HepG2 (cell line): ENCODE results near the gene MYADML2. TPM values are rescaled to one million over a fixed set of nuclear protein-coding genes. Genes with fewer than 3 reads are reported as not detected.
A peak's percentile ranks its signal among the peaks of the same experiment; 100 is the strongest.

Source experiments
- ATRX ChIP-seq: sonication (generic); formaldehyde crosslinking; IDR thresholded peaks from 2 replicates; pipeline ENCODE4 v1.4.0; 2020; ENCODE audit warnings: missing genetic modification reagents, borderline replicate concordance
- CEBPB ChIP-seq: IDR thresholded peaks from 2 replicates; pipeline ENCODE4 v1.6.1; 2011; ENCODE audit warnings: low read depth, low read length, improper control_type of control experiment, borderline replicate concordance
- FOXP1 ChIP-seq, 2 experiments: fragments of 450-650 bp in 1 of 2; IDR thresholded peaks; 2 replicates each; pipeline ENCODE4 v1.6.1; 2017 to 2018; ENCODE audit warnings: antibody characterized with exemption in 1 of 2
- HCFC1 ChIP-seq: fragments of 150-350 bp; IDR thresholded peaks from 2 replicates; pipeline ENCODE4 v1.6.1; 2014; ENCODE audit warnings: low read depth, low read length
- HNRNPUL1 ChIP-seq: fragments of 200-400 bp; formaldehyde crosslinking; IDR thresholded peaks from 2 replicates; pipeline ENCODE4 v1.6.1; 2017; ENCODE audit warnings: low read depth, mild to moderate bottlenecking, low read length, moderate library complexity
- IRF2 ChIP-seq: IDR thresholded peaks from 2 replicates; pipeline ENCODE4 v1.6.1; 2018; ENCODE audit warnings: missing genetic modification reagents, missing compliant biosample characterization
- JARID2 ChIP-seq: sonication (generic); formaldehyde crosslinking; IDR thresholded peaks from 2 replicates; pipeline ENCODE4 v1.8.1; 2023; ENCODE audit warnings: missing genetic modification reagents, inconsistent platforms; ENCODE audit not compliant: insufficient replicate concordance
- KDM4B ChIP-seq: sonication (generic); formaldehyde crosslinking; IDR thresholded peaks from 2 replicates; pipeline ENCODE4 v1.4.0; 2020; ENCODE audit warnings: missing genetic modification reagents
- MIXL1 ChIP-seq: IDR thresholded peaks from 2 replicates; pipeline ENCODE4 v1.6.1; 2016
- NCOA5 ChIP-seq: sonication (generic); formaldehyde crosslinking; IDR thresholded peaks from 2 replicates; pipeline ENCODE4 v1.4.0; 2020; ENCODE audit warnings: missing genetic modification reagents
- NFKBIZ ChIP-seq: IDR thresholded peaks from 2 replicates; pipeline ENCODE4 v1.6.1; 2018; ENCODE audit warnings: missing genetic modification reagents, missing compliant biosample characterization
- NR2C2 ChIP-seq: sonication (generic); formaldehyde crosslinking; IDR thresholded peaks from 2 replicates; pipeline ENCODE4 v1.4.0; 2020; ENCODE audit warnings: missing genetic modification reagents, mild to moderate bottlenecking, moderate library complexity, borderline replicate concordance
- ONECUT2 ChIP-seq: sonication (generic); formaldehyde crosslinking; IDR thresholded peaks from 2 replicates; pipeline ENCODE4 v1.4.0; 2020; ENCODE audit warnings: missing genetic modification reagents
- PHF8 ChIP-seq: sonication (generic); formaldehyde crosslinking; IDR thresholded peaks from 2 replicates; pipeline ENCODE4 v1.5.0; 2020; ENCODE audit warnings: missing genetic modification reagents
- SALL1 ChIP-seq: sonication (generic); formaldehyde crosslinking; IDR thresholded peaks from 2 replicates; pipeline ENCODE4 v1.8.0; 2022; ENCODE audit warnings: mild to moderate bottlenecking, missing genetic modification reagents
- TOPORS ChIP-seq: sonication (generic); formaldehyde crosslinking; IDR thresholded peaks from 2 replicates; pipeline ENCODE4 v1.8.0; 2023; ENCODE audit warnings: mild to moderate bottlenecking, missing genetic modification reagents
- TSC22D2 ChIP-seq: sonication (generic); formaldehyde crosslinking; IDR thresholded peaks from 2 replicates; pipeline ENCODE4 v1.5.1; 2020; ENCODE audit warnings: missing genetic modification reagents, mild to moderate bottlenecking, borderline replicate concordance
- ZBTB49 ChIP-seq: sonication (generic); formaldehyde crosslinking; IDR thresholded peaks from 2 replicates; pipeline ENCODE4 v1.4.0; 2020; ENCODE audit warnings: missing genetic modification reagents, borderline replicate concordance
- ZFYVE20 ChIP-seq: sonication (generic); formaldehyde crosslinking; IDR thresholded peaks from 2 replicates; pipeline ENCODE4 v1.8.0; 2023; ENCODE audit warnings: low read depth, mild to moderate bottlenecking, moderate library complexity, missing genetic modification reagents, borderline replicate concordance
- ZNF230 ChIP-seq: sonication (generic); formaldehyde crosslinking; IDR thresholded peaks from 2 replicates; pipeline ENCODE4 v1.4.0; 2020; ENCODE audit warnings: mild to moderate bottlenecking, missing genetic modification reagents
- ZNF354B ChIP-seq: sonication (generic); formaldehyde crosslinking; IDR thresholded peaks from 2 replicates; pipeline ENCODE4 v1.8.0; 2022; ENCODE audit warnings: mild to moderate bottlenecking, missing genetic modification reagents
- ZNF441 ChIP-seq: sonication (generic); formaldehyde crosslinking; IDR thresholded peaks from 2 replicates; pipeline ENCODE4 v1.7.0; 2021; ENCODE audit warnings: missing genetic modification reagents, borderline replicate concordance
- ZNF460 ChIP-seq: sonication (generic); formaldehyde crosslinking; IDR thresholded peaks from 2 replicates; pipeline ENCODE4 v1.5.1; 2020; ENCODE audit warnings: missing genetic modification reagents, mild to moderate bottlenecking, borderline replicate concordance
- ZNF546 ChIP-seq: sonication (generic); formaldehyde crosslinking; conservative IDR thresholded peaks from 2 replicates; pipeline ENCODE4 v1.8.1; 2023; ENCODE audit warnings: mild to moderate bottlenecking, missing genetic modification reagents
- ZNF547 ChIP-seq: sonication (generic); formaldehyde crosslinking; IDR thresholded peaks from 2 replicates; pipeline ENCODE4 v1.5.1; 2020; ENCODE audit warnings: mild to moderate bottlenecking, missing genetic modification reagents
- ZNF605 ChIP-seq: sonication (generic); formaldehyde crosslinking; IDR thresholded peaks from 2 replicates; pipeline ENCODE4 v1.8.0; 2022; ENCODE audit warnings: mild to moderate bottlenecking, missing genetic modification reagents
- ZNF737 ChIP-seq: sonication (generic); formaldehyde crosslinking; IDR thresholded peaks from 2 replicates; pipeline ENCODE4 v1.5.0; 2020; ENCODE audit warnings: missing genetic modification reagents, mild to moderate bottlenecking, borderline replicate concordance
- ZNF850 ChIP-seq: sonication (generic); formaldehyde crosslinking; conservative IDR thresholded peaks from 2 replicates; pipeline ENCODE4 v1.9.0; 2021; ENCODE audit warnings: mild to moderate bottlenecking, missing genetic modification reagents
- ZNF879 ChIP-seq: sonication (generic); formaldehyde crosslinking; IDR thresholded peaks from 2 replicates; pipeline ENCODE4 v1.8.1; 2023; ENCODE audit warnings: missing genetic modification reagents
- polyA plus RNA-seq, 8 experiments: library from polyadenylated mRNA; depleted of rRNA in 3 of 8; stranded (reverse) in 7 of 8; unstranded in 1 of 8; fragments of >200 nt; fragmentation: Illumina TruSeq in 4 of 8; extraction: Trizol in 4 of 8; gene quantifications; 2 replicates each; pipeline versions ENCODE4 v1.2.1 to v1.2.3, GENCODE V29; 2011 to 2016; ENCODE audit warnings: low read depth in 4 of 8, missing spikeins in 1 of 8, mixed read lengths in 1 of 8; ENCODE audit not compliant: insufficient read depth in 1 of 8
- total RNA-seq, 5 experiments: library from RNA; depleted of rRNA; stranded (reverse); fragments of >200 nt; fragmentation: Illumina TruSeq; extraction: Trizol; gene quantifications; 2 replicates each; pipeline ENCODE4 v1.2.3, GENCODE V29; 2016; ENCODE audit warnings: low read depth in 1 of 5
- TF ChIP-seq, protein P1 (sequence below): sonication (generic); formaldehyde crosslinking; IDR thresholded peaks from 2 replicates; pipeline ENCODE4 v1.5.1; 2020; ENCODE audit warnings: missing genetic modification reagents, mild to moderate bottlenecking, borderline replicate concordance

The MYADML2 gene
- total and polyA plus RNA-seq, 2 of the 13 experiments (the other 11 are each of a cell fraction or from before 2014, with no cell fraction given): not detected

GRCh38 chr17:81924557-81925532, 22.2 kb downstream of the MYADML2 start (continued):
- no peak for TF ChIP-seq ZNF354B (CRISPR knock-in tag)
- no peak for TF ChIP-seq ZNF879 (CRISPR knock-in tag)
- no peak for TF ChIP-seq ATRX (CRISPR knock-in tag)
- no peak for TF ChIP-seq ZNF460 (CRISPR knock-in tag)
- TF ChIP-seq IRF2 (CRISPR knock-in tag): no peak
- peak; percentile 72; the same call in 1 of the 2 replicates for TF ChIP-seq ZNF230 (CRISPR knock-in tag)
- no peak for TF ChIP-seq KDM4B (CRISPR knock-in tag)
- TF ChIP-seq, protein P1, sequence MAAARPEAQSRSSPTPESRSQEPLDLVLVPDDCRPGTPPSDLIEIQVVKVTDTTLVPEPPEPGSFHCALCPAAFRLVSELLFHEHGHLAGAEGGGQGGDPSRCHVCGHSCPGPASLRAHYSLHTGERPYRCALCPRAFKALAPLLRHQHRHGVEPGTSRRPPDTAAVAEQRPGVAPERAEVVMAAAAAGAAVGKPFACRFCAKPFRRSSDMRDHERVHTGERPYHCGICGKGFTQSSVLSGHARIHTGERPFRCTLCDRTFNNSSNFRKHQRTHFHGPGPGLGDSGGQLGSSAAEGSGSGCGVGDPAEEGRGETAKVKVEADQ (CRISPR knock-in tag): no peak
- TF ChIP-seq ZNF737 (CRISPR knock-in tag): no peak
- TF ChIP-seq ZBTB49 (CRISPR knock-in tag): no peak
- TF ChIP-seq ZNF850 (CRISPR knock-in tag): no peak
- TF ChIP-seq CEBPB: no peak
- peak; percentile 69; the same call in 1 of the 2 replicates for TF ChIP-seq SALL1 (CRISPR knock-in tag)
- TF ChIP-seq FOXP1 (IDR thresholded peaks at IDR 0.05): no peak
- TF ChIP-seq FOXP1 (CRISPR knock-in tag; IDR thresholded peaks at IDR 0.05): no peak
- TF ChIP-seq HCFC1: no peak
- no peak for TF ChIP-seq NCOA5 (CRISPR knock-in tag)
- no peak for TF ChIP-seq ZFYVE20 (CRISPR knock-in tag)
- no peak for TF ChIP-seq ONECUT2 (CRISPR knock-in tag)
- no peak for TF ChIP-seq NFKBIZ
- no peak for TF ChIP-seq ZNF441
- no peak for TF ChIP-seq TOPORS (CRISPR knock-in tag)
- TF ChIP-seq TSC22D2 (CRISPR knock-in tag): no peak
- no peak for TF ChIP-seq JARID2 (CRISPR knock-in tag)
- TF ChIP-seq MIXL1 (CRISPR knock-in tag): no peak
- no peak for TF ChIP-seq ZNF546
- TF ChIP-seq ZNF547: no peak
- 0 out of 2 replicates have a peak, but pooled peaks have one; percentile 14 for TF ChIP-seq ZNF605
- TF ChIP-seq NR2C2: peak; percentile 44; the same call in 1 of the 2 replicates
- TF ChIP-seq PHF8: peak; percentile 44; the same call in 1 of the 2 replicates
- TF ChIP-seq HNRNPUL1: no peak
